Activated CD4-positive, CD25-positive, alpha-beta regulatory T cell treated with anti-CD3 and anti-CD28 coated beads, Interleukin-2, amount 50 U/mL, for 24 hours (primary cell): ENCODE results near the gene AGL.
"Not testable (repeated sequence)": the region's sequence is repeated elsewhere in the genome, so short reads cannot be mapped to it uniquely, and the experiment has no call there.

Experiments
- ATAC-seq, 2 donors: fragments of 150-1000 bp; cut with Tn5 transposase; one replicate each; pipeline ENCODE4 v1.10.0; 2021; ENCODE audit warnings: mild to moderate bottlenecking in 1 of 2, moderate library complexity in 1 of 2

Gene AGL

DNA sequence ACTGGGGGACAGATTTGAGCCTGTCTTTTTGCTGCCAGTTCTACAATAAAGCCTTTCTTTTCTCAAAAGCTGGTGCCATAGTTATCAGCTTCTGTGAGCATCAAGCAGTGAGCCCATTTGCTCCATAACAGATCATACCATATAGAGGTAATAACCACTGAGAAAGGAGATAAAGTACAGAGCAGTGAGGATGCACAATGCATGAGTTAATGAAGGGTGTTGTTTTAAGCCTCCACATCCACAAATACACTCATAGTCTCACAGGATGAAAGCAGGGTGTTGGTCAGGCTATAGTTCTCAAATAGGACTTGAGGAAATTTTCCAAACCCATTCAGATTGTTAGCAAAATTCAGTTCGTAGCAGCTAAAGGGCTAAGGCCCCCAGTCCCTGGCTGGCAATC is 94.0 kb downstream of the AGL start:
- ATAC-seq = no peak

DNA sequence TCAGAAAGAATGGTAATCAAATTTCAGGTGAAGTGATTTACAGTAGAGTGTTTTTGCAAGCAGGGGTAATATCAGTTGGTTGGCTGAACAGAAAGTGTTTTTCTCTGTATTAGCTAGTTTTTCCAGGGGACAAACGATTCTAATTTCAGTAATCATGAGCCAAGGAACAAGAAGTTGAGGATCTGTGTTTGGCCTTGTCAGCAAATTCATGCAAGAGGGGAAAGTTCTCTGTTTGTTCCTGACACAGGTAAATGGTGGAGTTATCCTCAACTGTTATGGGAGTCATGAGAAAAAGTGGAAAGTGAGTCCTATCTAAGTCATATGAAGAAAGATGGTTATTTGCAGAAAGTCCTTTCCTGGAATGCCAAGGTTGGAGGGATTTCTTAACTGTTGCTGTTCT is 95.0 kb downstream of the AGL start:
- no peak for ATAC-seq

DNA sequence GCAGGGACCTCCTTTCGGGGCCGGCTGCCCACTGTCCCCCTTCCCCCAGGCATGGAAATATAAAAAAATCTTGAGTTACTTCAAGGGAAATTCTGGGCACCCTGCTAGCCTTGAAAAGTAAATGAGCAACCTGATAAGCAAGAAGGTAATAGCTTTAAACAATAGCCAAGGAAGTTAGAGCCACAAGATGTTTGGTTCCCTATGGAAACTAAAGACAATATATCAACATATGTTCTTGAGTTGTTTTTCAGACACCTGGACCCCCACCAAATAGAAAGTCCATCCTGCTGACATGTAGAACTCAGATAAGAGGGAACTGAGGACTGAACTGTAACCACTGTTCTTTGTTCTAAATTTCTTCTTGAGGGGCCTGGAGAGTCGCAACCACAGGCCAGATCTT is 100.3 kb downstream of the AGL start:
- no peak for ATAC-seq

DNA sequence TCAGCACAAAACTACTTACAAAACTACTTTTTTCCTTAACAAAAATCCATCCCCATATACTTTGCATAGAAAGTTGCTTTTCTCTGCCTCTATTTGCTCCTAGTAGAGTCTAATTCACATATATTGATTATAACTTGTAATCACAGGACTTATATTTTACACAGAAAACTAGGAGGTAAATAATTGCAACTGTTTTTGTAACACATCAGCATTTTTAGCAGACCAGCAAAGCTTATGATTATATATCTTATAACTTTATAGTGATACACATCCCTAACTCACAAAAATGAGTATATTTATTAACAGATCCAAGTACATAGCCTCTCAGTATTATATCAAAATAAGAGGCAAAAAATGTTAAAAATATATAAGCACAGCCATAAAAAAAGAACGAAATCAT is 102.4 kb downstream of the AGL start:
- no peak for ATAC-seq

DNA sequence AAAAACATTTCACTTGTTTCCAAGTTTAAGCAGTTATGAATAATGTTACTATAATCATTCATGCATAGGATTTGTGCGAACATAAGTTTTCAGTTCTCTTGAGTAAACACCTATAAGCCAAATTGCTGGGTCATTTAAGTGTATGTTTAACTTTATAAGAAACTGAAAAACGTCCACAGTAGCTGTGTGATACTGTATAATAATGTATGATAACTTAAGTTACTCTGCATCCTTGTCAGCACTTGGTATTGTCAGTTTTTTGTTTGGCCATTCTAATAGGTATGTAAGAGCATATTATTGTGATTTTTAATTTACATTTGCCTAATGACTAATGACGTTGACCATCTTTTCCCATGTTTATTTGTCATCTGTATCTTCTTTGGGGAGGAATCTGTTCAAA is 105.2 kb downstream of the AGL start:
- ATAC-seq = no peak

DNA sequence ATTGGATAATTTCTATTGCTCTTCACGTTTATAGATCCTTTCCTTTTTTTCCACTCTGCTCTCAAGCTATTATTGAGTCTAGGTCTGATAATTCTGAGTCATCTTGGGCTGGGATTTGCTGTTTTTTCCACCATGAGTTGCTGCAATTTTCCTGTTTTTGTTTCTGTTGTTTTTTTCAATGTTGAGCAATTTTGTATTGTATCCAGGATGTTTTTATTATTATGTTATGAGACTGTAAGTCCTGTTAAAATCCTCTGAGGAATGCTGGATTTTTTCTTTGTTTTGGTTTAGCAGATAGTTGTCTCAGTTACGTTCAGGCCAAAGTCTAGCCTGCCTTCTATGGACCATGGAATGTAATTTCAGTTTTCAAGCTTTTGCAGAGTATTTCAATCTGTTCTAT is 106.6 kb downstream of the AGL start:
- ATAC-seq = no peak

DNA sequence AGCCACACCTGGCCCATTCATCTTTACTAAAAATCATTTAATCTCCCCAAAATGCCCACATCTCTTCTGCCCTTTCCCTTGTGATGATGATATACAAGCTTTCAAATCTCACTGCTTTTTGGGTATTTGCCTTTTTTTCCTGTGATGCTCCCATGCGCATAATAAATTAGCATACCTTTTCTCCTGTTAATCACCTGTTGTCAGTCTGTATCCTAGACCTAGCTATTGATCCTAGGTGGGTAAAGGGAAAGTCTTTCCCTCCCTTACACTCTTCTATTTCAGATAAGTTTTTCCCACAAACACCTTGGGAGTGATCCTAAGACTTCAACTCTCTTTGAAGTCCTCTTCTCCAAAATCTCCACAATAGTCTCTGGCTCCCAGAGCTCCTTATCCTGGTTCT is 107.7 kb downstream of the AGL start:
- no peak for ATAC-seq

DNA sequence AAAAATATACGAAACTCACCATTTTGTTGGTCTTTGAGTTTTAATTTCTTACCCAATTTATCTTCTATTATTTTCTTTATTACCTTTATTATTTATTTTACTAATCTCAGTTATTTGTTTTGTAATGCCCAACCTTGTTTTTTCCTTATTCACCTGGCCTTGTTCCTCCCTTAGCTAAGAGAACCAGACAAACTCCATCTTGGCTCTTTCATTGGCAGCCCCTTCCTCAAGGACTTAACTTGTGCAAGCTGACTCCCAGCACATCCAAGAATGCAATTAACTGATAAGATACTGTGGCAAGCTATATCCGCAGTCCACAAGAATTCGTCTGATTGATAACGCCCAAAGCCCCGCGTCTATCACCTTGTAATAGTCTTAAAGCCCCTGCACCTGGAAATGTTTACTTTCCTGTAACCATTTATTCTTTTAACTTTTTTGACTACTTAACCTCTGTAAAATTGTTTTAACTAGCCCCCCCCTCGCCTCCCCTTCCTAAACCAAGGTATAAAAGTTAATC is 109.1 kb downstream of the AGL start:
- ATAC-seq = not testable (repeated sequence)

DNA sequence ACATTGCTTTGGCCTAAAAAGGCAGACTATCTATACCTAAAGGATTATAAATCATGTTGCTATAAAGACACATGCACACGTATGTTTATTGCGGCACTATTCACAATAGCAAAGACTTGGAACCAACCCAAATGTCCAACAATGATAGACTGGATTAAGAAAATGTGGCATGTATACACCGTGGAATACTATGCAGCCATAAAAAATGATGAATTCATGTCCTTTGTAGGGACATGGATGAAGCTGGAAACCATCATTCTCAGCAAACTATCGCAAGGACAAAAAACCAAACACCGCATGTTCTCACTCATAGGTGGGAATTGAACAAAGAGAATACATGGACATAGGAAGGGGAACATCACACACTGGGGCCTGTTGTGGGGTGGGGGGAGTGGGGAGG is 110.1 kb downstream of the AGL start:
- not testable (repeated sequence) for ATAC-seq

DNA sequence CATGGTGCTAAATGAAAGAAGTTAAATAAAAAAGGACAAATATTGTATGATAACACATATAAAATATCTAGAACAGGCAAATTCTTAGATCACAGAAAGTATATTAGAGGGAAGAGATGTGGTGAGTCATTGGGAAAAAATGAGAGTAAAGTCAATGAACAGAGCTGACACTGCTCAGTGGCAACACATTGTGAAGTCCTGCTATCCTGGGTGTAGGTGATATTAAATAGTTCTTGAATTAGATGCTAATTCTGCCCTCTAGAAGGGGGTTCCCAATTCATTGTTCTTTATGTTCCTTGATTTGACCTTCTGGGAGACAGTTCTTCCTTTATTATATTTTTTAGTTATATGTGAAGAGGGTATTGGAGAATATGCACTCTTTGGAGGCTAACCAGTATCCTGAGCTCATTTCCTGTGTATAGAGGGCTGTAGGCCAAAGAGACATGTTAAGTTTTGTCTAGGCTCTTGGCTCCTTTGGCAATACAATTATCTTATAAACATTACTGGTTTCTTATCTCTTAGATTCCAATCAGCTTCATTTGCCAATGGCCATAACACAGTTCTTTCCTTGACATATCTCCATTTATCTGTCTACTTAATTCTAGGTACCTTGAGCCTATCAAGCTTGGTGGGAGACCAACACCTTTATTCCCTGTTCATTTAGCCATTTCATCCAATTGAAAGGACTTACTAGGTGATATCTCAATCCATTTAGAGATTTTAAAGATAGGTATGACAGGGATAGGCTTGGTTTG is 113.1 kb downstream of the AGL start:
- ATAC-seq = no peak

DNA sequence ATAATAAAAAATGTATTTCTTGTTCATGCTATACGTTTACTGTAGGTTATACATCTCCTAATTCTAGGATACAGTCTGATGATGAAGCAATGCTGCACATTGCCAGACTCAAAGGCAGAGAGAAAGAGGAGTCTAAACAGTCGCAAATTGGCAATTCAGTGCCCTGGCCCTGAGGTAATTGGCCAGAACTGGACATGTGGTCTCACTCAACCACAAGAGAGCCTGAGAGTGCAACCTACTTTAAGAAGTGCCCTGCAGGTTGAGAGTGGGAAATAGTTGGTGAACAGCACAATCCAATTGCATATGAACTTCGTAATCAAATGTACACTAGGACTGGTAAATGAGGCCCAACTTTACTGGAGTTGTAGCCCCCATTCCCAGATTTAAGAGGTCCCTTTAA is 114.6 kb downstream of the AGL start:
- ATAC-seq = no peak

DNA sequence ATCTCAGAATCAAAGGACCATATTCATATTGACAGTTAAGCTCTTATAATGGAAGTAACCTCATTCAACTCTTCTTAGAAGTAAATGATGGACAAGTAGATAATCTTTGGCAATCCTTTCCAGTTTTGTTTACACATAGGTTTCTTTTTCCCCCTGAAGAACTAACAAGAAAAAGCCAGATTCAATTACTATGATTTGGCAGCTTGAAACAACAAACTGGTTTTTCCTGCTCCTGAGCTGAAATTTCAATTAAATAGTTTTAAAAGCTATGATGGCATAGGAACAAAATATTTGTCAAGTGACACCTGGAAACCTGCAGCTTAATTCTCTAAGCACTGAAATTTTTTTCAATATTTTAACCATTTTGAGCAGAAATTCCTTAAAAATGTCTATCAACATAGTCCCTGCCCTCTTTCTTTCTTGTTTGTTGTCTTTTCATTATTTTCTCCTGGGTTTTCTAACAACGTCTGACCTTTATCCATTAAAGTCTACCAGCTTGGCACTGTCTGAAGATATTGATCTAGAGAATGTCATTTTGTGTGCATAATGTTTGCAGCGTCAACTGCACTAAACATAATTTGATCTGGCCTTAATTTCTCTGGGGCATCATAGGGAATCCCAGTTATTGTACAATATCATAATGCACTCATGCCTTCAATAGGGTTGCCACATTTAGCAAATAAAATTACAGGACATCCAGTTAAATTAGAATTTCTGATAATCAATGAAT is 115.7 kb downstream of the AGL start:
- ATAC-seq = no peak

DNA sequence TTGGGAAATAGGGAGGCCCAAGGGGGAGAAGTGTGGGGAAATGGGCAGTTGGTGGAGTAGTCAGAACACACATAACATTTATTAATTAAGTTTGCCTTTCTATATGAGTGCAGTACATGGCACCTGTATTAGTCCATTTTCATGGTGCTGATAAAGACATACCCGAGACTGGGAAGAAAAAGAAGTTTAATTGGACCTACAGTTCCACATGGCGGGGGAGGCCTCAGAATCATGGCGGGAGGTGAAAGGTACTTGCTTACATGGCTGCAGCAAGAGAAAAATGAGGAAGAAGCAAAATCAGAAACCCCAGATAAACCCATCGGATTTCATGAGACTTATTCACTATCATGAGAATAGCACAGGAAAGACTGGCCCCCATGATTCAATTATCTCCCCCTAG is 118.1 kb downstream of the AGL start:
- no peak for ATAC-seq

DNA sequence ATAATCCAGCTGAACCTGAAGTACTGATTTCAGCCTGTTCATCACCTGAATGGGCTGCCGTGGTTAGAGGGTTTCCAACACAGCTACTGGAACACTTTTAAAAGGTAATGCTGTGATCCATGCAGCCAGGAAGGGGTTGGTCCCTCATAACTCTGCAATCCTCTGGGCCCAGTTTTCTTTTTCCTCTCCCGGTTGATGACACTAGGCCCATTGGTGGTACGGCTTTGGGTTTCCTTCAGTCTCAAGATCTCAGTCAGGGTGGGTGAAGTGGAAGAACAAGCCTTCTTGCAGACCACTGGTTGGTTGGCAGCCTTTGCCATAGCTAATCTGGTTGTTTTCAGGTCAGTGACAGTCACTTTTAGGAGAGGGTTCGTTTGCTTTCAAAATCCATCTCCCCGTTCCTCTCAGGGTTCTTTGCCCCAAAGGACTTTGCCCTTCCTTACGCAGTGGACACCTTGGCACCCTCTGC is 119.1 kb downstream of the AGL start:
- no peak for ATAC-seq

DNA sequence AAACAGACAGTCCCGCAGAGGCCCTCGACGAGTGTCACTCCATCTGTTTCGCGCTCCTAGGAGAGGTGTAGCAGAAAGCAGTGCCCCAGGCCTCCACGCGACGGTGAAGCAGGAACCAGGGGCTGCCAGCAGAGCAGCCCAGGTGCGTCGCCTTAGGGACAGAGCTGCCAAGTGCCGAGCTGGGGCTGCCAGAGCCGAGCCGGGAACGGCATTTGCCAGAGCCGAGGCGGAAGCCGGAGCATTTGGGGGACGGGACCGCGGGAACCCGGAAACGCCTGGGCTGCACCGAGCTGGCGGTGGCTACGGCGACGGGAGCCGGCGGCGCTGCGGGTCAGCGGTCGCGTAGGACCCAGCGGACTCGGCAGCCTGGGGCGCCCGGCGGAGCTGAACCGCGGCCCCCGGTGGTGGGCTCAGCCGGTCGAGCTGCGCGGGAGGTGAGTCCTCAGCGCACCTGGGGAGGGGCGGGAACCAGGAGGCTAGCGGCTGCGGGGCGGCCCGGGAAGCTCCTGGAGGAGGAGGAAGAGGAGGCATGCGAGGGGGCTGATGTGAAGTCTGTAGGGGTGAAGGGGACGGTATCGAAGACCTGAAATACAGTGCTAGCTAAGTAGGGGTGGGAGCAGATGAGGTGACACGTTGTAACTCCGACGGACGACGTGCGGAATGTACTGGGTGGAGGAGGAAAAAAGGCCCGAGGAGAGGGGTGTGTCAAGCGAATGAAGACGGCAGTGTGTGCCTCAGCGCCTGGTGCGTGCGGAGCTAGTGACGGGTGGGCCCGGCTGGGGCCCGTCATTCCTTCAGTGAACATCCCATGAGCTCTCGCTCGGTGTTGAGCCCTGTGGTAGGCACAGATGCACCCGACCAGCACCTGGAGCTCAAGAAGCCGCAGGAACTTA is 119.8 kb downstream of the AGL start, which contains the start of gene SLC35A3:
SLC35A3 (plus strand) TSS at position 268 of the 893 bp plus-strand sequence. CDS start 23,559 bp downstream, outside the sequence.
- peak; percentile 92 for ATAC-seq

DNA sequence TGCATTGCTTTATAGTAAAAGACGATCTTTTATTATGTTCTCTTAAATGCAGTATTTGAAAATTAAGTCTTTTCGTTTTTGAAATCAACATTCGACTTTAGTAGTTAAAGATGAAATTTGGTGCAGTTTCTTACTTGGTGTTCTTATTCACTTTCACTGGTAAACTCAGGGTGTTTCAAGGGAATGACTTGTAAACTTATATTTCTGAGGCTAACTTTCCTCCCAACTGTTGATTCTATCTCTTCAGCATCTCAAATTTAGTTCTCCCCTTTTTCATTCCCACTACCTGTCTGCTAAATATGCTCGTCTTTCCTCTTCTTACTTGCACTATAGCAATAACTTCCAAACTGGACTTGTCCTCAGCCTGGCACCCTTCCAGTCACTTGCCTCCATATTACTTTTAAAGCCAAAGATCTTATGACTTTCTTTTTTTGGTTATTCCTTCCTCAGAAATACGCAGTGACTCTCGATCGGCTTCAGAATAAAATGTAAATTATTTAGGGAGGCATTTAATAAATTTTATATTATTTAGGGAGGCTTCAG is 120.6 kb downstream of the AGL start:
- ATAC-seq = no peak

DNA sequence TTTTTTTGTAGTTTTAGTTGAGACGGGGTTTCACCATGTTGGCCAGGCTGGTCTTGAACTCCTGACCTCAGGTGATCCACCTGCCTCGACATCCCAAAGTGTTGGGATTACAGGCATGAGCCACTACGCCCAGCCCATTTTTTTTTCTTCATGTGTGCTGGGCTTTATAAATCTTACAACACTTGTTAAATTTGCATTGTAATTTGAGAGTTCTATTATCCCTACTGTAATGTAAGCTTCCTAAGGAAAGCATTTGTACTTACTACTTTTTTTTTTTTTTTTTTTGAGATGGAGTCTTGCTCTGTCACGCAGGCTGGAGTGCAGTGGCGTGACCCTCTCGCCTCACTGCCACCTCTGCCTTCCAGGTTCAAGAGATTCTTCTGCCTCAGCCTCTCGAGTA is 121.9 kb downstream of the AGL start:
- not testable (repeated sequence) for ATAC-seq
